GM18505 (cell line): ENCODE measurements around the gene GPR83.
"Not testable (repeated sequence)": the region's sequence is repeated elsewhere in the genome, so short reads cannot be mapped to it uniquely, and the experiment has no call there.

Experiments
- ATAC-seq: cut with Tn5 transposase; IDR thresholded peaks from one replicate; pipeline ENCODE4 v1.9.1; 2021; ENCODE audit not compliant: unreplicated experiment
- POLR2A ChIP-seq: IDR thresholded peaks from 4 replicates; pipeline ENCODE4 v1.6.1; 2011; ENCODE audit warnings: borderline replicate concordance; ENCODE audit not compliant: insufficient read depth, insufficient read length; ENCODE audit errors: extremely low read depth

Gene GPR83

DNA sequence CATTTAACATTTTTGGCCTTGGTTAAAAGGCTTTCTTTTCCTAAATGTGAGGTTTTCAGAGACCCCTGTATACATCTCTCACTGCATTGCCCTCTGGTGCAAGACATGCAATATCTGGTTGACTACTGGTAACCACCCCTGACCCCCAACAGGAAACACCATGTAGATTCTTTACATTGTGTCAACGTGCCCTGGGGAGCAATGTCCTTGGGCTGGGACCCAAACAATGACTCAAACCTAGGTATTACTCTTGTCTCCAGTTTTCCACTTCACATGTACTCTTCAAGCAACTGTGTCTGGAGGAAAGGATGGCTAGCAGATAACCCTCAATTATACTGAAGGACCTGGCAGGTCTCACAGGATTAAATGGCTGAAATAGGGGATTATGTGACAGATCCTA, 1.1 kb upstream of the GPR83 start:
- TF ChIP-seq POLR2A: no peak
- no peak for ATAC-seq

GRCh38 chr11:94401773-94402265, 600 bp upstream of the GPR83 start:
- TF ChIP-seq POLR2A: no peak
- no peak for ATAC-seq

- no peak for TF ChIP-seq POLR2A
- no peak for ATAC-seq
Observed at GRCh38 chr11:94400457-94400838, 771 bp downstream of the GPR83 start.

GRCh38 chr11:94400050-94400449, 1.2 kb downstream of the GPR83 start:
- no peak for TF ChIP-seq POLR2A
- no peak for ATAC-seq

DNA sequence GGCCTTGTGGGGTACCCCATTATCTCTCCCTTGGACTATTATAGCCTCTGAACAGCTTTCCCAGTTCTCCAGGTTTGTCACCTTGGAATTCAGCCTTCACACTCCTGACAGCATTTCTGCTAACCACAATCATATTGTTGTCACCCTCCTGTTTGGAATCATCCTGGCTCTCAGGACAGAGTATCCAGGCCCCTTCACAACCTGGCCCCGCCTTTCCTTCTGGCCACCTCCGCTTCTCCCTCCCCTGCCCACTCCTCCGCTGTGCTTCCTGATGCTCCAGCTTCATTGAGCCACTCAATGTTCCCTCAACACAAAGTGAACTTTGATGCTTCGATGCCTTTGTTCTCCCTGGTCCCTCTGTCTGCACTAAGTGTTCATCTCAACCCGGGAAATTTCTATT, 3.1 kb downstream of the GPR83 start:
- no peak for ATAC-seq

DNA sequence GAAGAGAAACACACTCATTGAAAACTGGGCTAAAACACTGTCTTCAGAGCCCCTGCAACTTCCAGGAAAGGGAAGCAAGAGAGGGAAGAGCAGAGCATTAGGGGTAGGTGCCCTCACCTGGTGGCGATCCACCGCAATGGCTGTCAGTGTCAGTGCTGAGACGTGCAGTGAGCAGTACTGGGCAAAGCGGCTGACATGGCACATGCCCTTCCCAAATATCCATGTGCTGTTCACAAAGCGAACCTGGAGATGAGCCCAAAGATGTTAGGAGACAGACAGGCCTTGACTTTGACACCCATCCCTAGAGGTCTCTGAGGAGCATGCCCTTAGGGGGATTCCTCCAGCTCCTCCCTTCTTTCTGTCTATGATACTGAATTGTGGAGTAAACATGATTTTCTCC, 4.9 kb downstream of the GPR83 start:
- no peak for ATAC-seq
- no peak for TF ChIP-seq POLR2A

More for the DNA sequence above, 3.1 kb downstream of the GPR83 start:
- no peak for TF ChIP-seq POLR2A

- ATAC-seq: not testable (repeated sequence)
Observed at GRCh38 chr11:94391937-94392336, 9.3 kb downstream of the GPR83 start.

- ATAC-seq: no peak
- no peak for TF ChIP-seq POLR2A
Observed at GRCh38 chr11:94379613-94380012, 21.6 kb downstream of the GPR83 start.

GRCh38 chr11:94376841-94377240, 24.4 kb downstream of the GPR83 start:
- ATAC-seq: no peak
- no peak for TF ChIP-seq POLR2A

DNA sequence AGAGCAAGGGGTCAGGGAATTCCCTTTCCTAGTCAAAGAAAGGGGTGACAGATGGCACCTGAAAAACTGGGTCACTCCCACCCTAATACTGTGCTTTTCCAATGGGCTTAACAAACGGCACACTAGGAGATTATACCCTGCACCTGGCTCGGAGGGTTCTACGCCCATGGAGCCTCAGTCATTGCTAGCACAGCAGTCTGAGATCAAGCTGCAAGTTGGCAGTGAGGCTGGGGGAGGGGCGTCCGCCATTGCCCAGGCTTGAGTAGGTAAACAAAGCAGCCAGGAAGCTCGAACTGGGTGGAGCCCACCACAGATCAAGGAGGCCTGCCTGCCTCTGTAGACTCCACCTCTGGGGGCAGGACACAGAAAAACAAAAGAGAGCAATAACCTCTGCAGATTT, 30.6 kb downstream of the GPR83 start:
- not testable (repeated sequence) for ATAC-seq

- not testable (repeated sequence) for ATAC-seq
Observed at GRCh38 chr11:94350850-94351563, 50.2 kb downstream of the GPR83 start.

- ATAC-seq: not testable (repeated sequence)
Observed at GRCh38 chr11:94346311-94346710, 54.9 kb downstream of the GPR83 start.

DNA sequence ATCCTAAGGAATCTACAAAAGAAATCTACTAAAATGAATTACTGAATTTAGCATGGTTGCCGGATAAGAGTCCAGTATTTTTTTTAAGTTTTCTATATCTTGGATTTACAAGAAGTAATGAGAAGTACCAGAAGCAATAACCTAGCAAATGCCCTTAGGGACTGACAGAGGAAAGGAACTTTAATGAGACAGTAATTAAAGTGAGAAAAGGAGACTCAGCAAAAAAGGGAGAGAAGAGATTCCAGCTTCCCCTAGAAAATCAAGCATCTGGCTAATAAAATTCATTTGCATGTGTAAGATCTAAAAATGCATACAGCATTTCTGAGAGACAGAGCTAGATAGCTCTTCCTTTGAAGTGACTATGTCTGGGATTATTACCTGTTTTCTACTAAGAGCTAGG, 57.7 kb downstream of the GPR83 start:
- no peak for ATAC-seq
- no peak for TF ChIP-seq POLR2A

DNA sequence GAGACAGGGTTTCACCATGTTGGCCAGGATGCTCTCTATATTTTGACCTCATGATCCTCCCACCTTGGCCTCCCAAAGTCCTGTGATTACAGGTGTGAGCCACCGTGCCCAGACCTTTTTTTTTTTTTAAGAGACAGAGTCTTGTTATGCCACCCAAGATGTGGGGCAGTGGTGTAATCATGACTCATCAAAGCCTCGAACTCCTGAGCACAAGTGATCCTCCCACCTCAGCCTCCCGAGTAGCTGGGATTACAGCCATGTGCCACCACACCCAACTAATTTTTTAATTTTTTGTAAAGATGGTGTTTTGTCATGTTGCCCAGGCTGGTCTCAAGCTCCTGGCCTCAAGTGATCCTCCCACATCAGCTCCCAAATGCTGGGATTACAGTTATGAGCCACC, 59.0 kb downstream of the GPR83 start:
- ATAC-seq: no peak
- no peak for TF ChIP-seq POLR2A

GRCh38 chr11:94338651-94339050, 62.6 kb downstream of the GPR83 start:
- TF ChIP-seq POLR2A: no peak
- no peak for ATAC-seq
